HG02840 (cell line): ENCODE data around the gene FAM20C.

Experiments
- ATAC-seq: cut with Tn5 transposase; IDR thresholded peaks from one replicate; pipeline ENCODE4 v1.9.1; 2021; ENCODE audit warnings: mild to moderate bottlenecking, moderate library complexity, moderate number of reproducible peaks; ENCODE audit not compliant: unreplicated experiment, low FRiP score

The FAM20C gene

GRCh38 chr7:158771-159170 lies 33.6 kb upstream of the FAM20C start:
- ATAC-seq, result no peak

GRCh38 chr7:159370-160270 lies 32.8 kb upstream of the FAM20C start:
- ATAC-seq, result no peak

- no peak for ATAC-seq
These were observed 31.2 kb upstream of the FAM20C start for GRCh38 chr7:160958-161725.

- ATAC-seq, result no peak
These were observed 29.6 kb upstream of the FAM20C start for GRCh38 chr7:162632-163297.

- no peak for ATAC-seq
These were observed 29.1 kb upstream of the FAM20C start for GRCh38 chr7:163298-163695.

- no peak for ATAC-seq
These were observed 28.1 kb upstream of the FAM20C start for GRCh38 chr7:163971-164881.

- no peak for ATAC-seq
These were observed 27.3 kb upstream of the FAM20C start for GRCh38 chr7:164882-165660.

GRCh38 chr7:165661-166337 lies 26.6 kb upstream of the FAM20C start:
- no peak for ATAC-seq

- no peak for ATAC-seq
These were observed 25.9 kb upstream of the FAM20C start for GRCh38 chr7:166338-167060.

GRCh38 chr7:167090-167855 lies 25.1 kb upstream of the FAM20C start:
- no peak for ATAC-seq

GRCh38 chr7:167976-168791 lies 24.2 kb upstream of the FAM20C start:
- ATAC-seq, result no peak

GRCh38 chr7:169276-170172 lies 22.8 kb upstream of the FAM20C start:
- ATAC-seq, result no peak

GRCh38 chr7:170551-171363 lies 21.6 kb upstream of the FAM20C start:
- no peak for ATAC-seq

- ATAC-seq, result no peak
These were observed 20.9 kb upstream of the FAM20C start for GRCh38 chr7:171364-171904.
